HG03139 (cell line): ENCODE measurements around the gene CSNK1E.
"Not testable (repeated sequence)": the region's sequence is repeated elsewhere in the genome, so short reads cannot be mapped to it uniquely, and the experiment has no call there.

ENCODE experiments used
- ATAC-seq: cut with Tn5 transposase; IDR thresholded peaks from one replicate; pipeline ENCODE4 v1.9.1; 2021; ENCODE audit not compliant: unreplicated experiment

The CSNK1E gene

GRCh38 chr22:38317122-38317994 lies at the start of gene CSNK1E:
CSNK1E (minus strand) TSS chr22:38317433; CDS start chr22:38314157, 3,276 bp downstream.
- ATAC-seq, result no peak

GRCh38 chr22:38365829-38366228 lies 48.6 kb upstream of the CSNK1E start:
- ATAC-seq, result not testable (repeated sequence)

- not testable (repeated sequence) for ATAC-seq
Observed at GRCh38 chr22:38365174-38365573, 47.9 kb upstream of the CSNK1E start.

- not testable (repeated sequence) for ATAC-seq
Observed at GRCh38 chr22:38360560-38360959, 43.3 kb upstream of the CSNK1E start.

- not testable (repeated sequence) for ATAC-seq
Observed at GRCh38 chr22:38359817-38360216, 42.6 kb upstream of the CSNK1E start.

- not testable (repeated sequence) for ATAC-seq
Observed at GRCh38 chr22:38357971-38358370, 40.7 kb upstream of the CSNK1E start.

- no peak for ATAC-seq
Observed at GRCh38 chr22:38355275-38355674, 38.0 kb upstream of the CSNK1E start.

- no peak for ATAC-seq
Observed at GRCh38 chr22:38353701-38354100, 36.5 kb upstream of the CSNK1E start.

GRCh38 chr22:38353142-38353629 lies 36.0 kb upstream of the CSNK1E start:
- no peak for ATAC-seq

GRCh38 chr22:38352436-38352835 lies 35.2 kb upstream of the CSNK1E start:
- ATAC-seq, result no peak

- ATAC-seq, result no peak
Observed at GRCh38 chr22:38350444-38351359, 33.5 kb upstream of the CSNK1E start.

- no peak for ATAC-seq
Observed at GRCh38 chr22:38348751-38349496, 31.7 kb upstream of the CSNK1E start.

GRCh38 chr22:38347944-38348750 lies 30.9 kb upstream of the CSNK1E start:
- ATAC-seq, result no peak

GRCh38 chr22:38347181-38347943 lies 30.1 kb upstream of the CSNK1E start:
- ATAC-seq, result no peak

GRCh38 chr22:38346506-38346905 lies 29.3 kb upstream of the CSNK1E start:
- no peak for ATAC-seq

GRCh38 chr22:38345782-38346181 lies 28.5 kb upstream of the CSNK1E start:
- ATAC-seq, result no peak

GRCh38 chr22:38339893-38340292 lies 22.7 kb upstream of the CSNK1E start:
- ATAC-seq, result not testable (repeated sequence)

- ATAC-seq, result no peak
Observed at GRCh38 chr22:38338772-38339379, 21.6 kb upstream of the CSNK1E start.

GRCh38 chr22:38336699-38337098 lies 19.5 kb upstream of the CSNK1E start:
- ATAC-seq, result no peak
